HG03565 (cell line): Measurements from ENCODE around the gene RTF1.

Source experiments
- ATAC-seq: cut with Tn5 transposase; IDR thresholded peaks from one replicate; pipeline ENCODE4 v1.9.1; 2021; ENCODE audit warnings: mild to moderate bottlenecking, moderate library complexity; ENCODE audit not compliant: unreplicated experiment

RTF1 gene

DNA sequence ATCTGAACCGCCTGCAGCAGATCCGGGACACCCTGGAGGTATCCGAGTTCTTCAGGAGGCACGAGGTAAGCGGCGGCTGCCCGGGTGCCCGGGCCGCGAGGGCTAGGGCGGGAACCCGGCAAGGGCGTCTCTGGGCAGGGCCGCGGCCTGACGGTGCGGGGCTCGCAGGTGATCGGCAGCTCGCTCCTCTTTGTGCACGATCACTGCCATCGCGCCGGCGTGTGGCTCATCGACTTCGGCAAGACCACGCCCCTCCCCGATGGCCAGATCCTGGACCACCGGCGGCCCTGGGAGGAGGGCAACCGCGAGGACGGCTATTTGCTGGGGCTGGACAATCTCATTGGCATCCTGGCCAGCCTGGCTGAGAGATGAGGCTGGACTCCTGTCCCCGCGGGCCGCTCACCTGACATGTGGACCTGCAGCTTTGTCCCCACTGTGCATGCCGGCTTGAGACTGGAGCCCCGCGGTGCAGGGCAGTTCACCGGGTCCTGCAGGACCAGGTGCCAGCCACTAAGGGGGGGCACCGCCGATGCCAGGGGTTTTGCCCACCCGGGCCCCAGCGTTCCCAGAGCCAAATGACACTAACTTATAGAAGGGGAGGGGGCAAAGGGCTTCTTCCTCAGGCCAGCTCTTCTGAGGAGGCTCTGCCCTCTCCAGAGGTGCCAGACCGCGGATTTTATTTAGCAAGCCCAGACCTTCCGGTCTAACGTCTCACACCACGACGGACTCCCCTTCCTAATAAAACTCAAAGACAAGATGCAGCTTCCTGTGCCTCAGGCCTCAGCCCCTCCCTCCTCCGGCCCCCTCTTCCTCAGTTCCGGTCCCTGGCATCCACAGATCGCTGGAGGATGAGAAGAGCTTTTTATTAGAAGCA lies 86.1 kb downstream of the RTF1 start:
- ATAC-seq = no peak

DNA sequence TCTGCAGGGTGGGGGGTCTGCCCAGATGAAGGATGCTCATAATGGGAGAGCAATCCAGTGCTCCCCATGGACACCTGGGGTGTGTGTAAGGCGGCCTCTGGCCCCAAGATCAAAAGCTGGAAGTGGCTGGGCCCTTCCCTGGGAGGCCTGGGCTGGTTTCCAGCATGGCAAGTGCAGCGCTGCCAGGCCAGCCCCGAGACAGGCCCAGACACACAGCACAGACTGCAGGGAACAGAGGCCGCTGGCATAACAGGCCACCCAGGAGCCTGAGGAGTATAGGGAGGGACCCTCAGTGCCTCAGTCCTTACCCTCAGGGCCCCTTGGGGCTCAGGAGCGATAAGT lies 86.7 kb downstream of the RTF1 start:
- no peak for ATAC-seq

DNA sequence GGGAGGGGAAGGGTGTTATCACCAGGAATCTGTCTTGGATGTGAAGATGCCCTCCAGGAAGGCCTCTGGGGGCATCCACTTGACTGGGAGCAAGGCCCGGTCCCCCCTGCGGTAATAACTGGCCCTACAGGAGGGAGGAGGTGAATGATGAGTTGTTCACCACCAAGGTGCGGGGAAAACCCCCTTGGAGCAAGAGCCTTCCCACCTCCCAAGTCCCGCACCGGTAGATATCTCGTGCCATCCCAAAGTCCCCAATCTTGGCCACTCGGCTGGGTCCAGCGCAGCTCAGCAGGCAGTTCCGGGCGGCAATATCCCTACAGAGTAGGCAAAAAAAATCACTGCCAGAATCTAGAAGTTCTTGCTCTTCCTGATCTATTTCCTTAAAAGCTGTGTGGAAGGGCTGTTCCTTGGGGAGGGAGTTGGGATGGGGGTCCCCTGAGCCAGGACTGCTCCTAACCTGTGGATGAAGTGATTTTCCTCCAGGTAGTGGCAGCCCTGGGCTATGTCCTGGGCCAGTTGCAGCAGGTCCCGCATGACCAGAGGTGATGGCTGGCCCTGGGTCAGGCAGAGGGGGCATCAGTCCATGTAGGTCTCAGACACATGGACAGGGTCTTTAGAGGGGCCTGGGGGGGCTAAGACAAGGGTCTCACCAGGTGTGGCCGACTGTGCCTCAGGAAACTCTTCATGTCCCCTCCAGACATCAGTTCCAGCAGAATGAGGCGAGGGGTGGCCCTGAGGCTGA lies 88.0 kb downstream of the RTF1 start:
- no peak for ATAC-seq

DNA sequence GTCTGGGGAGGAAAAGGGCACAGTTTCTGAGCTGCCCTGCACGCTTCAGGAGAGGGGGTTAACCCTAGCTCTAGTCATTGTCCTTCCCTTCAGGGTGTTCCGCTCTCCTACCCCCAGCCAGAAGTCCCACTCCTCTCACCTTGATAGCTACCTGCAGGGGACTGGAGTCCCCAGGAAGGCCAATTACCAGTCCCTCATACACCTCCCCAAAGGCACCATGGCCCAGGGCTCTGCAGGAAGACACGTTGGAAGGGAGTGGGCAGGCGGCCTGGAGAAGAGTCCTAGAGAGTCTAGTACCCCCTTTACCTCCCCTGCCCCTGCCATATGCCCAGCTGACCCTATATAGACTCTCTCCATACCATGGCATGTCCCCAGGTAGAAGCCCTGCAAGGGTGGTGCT lies 88.9 kb downstream of the RTF1 start:
- no peak for ATAC-seq

DNA sequence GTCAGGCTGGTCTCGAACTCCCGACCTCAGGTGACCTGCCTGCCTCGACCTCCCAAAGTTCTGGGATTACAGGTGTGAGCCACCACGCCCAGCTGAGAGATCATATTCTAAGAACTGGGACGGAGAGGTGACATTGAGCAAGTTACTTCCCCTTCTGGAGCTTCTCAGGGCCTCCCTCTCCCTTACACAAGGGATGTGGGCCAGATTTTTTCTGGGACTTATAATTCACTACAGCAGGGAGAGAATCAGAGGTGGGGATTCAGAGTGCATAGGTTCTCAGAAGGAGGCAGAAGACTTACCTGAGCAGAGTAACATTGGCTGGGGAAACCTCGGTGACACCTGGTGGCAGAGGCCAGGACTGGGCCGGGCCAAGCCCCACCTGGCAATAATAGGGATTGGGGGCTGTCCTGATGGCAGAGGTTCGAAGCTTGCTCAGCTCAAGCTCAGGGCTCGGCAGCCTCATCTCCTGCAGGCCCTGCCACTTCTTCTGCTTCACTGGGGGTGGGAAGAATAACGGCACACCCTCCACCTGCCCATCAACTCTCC lies 90.0 kb downstream of the RTF1 start:
- ATAC-seq = no peak

DNA sequence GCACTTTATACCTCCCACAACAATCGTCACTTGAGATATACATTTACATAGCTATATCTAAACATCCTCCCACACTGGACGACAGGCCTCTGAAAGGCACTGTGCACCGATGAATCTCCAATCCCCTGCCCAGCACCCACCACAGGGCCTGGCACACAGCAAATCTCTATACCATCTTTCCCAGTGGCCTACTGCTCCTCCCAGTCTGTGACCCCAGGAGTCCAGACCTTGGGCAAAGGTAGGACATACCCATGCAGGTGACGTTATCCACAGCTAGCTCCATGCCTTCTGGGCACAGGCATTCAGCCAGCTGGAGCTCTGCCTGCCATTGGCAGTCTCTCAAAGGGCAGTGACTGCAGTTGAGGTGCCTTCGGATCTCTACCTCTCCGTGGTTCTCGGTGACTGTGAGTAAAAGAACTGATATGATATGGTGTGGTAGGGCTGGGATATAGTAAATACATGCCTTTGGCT lies 91.0 kb downstream of the RTF1 start:
- no peak for ATAC-seq

DNA sequence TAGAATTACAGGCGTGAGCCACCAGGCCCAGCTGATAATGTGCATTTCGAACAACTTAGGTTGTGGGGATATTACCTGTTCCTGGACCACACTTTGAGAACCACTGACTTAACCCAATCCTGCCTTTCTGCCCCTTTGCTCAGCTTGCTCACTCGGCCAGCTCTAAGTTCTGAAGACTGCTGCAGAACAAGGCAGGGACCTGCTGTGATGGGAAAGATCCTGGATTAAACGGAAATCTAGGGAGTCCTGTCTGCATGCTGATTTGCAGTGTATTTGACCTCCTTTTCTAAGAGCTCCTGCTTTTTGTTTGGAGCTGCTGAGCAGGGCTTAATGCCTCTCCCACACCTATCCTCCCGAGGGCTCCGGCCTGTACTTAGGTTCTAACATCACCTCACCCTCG lies 93.8 kb downstream of the RTF1 start:
- no peak for ATAC-seq

DNA sequence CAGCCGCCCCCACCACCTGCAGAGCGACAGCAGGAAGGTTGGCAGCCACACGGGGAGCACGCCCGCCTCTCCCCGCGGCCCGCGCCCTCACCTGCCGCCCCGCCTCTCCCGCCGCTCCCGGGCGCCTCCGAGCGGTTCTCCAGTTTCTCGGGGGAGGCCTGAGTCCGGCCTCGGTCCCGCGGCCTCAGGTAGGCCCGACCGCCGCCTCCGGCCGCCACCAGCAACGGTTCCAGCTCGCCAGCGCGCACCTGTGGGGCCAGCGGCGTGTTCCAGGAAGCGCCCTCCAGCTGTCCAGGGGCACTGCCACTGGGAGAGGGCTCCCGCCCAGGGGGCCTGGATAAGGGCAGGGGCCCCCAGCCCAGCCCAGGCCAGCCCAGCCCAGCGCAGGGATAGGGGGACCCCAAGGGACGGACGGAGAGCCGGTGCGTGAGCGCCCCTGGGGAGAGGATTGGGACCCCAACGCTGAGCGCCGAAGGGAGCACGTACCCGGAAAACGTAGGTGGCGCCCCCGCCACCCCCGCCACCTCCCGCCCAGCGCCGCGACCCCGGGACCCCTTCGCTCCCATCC lies 94.5 kb downstream of the RTF1 start:
- ATAC-seq = no peak

DNA sequence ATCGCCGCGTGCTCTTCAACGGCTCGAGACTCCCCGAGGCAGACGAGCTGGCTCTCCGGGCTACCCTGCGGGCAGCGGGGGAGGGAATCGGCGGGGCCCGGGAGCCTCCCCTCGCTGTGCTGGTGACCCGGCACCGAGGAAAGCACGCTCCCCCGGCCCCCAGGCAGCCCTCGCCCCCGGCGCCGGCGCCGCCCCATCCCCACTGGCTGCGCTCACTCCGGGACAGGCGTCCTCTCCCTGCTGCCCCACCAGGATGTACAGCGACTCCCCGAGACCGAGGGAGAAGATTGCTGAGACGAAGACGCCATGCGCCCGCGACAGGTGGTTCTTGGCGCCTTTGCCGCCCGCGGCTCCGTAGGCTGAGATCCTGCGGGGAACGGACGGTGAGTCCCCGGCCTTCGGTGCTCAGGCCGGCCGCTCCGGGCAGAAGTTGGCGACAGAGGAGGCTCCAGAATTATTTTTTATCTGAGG lies 95.0 kb downstream of the RTF1 start:
- ATAC-seq = no peak

DNA sequence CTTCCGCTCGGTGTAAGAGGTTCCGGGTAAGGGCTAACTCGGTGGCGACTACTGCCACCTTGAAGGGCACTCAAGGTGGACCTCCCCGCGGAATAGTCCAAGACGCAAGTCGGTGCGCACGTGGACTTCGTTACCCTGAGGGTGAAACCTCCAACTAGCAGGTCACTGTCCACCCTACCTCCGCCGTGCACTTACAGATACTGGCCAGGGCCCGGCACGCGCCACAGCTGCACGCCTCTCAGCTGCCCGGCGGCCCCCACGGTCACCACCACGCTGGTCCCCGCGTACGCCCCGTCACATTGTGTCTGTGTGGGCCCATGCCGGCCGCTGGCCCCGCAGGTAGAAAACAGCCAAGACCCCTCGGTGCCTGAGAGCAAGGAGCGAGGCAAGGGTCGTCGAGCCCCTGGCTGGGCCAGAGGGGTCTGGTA lies 95.6 kb downstream of the RTF1 start:
- no peak for ATAC-seq

DNA sequence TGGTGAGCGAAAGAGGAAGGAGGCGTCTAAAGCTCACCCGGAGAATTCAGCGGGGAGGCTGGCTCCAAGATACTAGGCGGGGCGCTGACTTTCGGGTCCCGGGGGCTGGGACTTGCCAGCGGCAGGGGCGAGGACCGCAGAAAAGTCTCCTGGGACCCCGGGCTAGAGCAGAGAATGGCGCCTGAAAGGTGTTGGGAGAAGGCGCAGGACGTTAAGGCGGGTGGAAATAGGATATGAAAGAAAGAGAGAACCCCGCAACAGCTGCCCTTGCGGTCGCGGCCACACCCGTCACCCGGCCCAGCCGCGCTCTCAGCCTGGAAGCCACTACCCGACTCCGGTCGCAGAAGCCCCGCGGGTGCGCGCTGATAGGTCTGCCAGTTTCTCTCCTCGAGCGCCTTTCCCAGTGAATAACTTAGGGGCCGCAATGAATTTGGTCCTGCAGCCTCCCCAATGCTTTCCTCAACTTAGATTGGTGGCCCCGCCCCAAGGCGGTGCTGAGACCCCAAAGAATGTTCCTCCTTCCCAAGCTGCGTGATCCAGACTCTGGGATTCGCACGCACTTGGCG lies 96.1 kb downstream of the RTF1 start:
- ATAC-seq = no peak

DNA sequence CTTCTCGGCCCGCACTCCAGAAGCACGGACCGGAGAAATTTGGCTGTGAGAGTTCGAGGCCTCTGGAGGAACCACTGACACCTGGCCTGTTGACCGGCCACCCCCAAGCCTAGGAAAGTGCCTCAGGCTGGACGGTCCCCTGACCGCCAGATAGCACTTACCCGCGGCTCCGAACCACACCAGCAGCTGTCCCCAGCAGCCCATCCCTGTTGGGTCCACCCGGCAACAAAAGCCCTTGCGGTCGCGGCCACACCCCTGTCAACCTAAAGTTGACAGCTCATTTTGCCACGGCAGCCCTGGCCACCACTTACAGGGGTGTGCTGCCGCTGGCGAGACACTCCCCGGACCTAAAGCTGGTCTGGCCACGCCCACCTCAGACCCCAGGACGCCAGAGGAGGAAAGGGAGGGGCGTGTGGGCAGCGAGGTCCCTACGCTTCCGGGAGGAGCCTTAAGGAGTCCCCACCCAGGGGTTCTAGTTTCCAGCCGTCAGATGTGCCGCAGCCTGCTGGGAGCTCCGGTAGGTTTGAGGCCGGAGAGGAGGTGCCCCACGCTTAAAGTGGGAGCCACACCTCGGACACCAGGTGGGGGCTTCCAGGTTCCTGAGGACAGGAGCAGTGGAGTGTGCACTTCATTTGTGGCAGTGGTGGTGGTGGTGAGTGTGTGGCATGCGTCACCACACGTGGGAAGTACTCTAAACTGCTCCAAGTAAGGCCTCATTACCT lies 96.8 kb downstream of the RTF1 start, which contains the start of gene LTK:
LTK (minus strand) TSS at position 322 of the 722 bp plus-strand sequence; CDS start at position 204, 118 bp downstream.
- ATAC-seq = no peak

DNA sequence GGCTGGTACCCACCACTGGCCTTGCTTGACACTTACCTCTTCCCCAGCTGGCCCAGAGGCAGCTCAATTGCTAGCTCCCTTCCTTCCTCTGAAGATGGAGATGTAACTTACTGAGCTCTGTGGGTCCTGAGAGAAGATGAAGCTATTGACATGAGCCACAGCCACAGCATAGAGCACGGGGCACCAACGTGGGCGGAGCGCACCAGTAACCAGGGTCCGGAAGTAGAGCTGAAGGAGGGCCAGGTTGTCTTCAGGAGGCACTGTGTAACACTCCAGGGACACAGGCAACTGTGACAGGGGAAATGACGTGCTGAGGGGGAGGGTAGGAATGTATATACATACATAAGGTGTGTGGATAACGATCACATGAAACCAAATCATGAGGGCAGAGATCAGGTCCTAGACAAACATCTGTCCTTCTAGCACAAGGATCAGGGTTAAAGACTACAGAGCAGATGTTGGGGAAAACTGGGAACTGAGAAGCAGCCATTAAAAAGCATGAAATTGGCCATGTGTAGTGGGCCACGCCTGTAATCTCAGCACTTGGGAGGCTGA lies 101.1 kb downstream of the RTF1 start:
- ATAC-seq = no peak

DNA sequence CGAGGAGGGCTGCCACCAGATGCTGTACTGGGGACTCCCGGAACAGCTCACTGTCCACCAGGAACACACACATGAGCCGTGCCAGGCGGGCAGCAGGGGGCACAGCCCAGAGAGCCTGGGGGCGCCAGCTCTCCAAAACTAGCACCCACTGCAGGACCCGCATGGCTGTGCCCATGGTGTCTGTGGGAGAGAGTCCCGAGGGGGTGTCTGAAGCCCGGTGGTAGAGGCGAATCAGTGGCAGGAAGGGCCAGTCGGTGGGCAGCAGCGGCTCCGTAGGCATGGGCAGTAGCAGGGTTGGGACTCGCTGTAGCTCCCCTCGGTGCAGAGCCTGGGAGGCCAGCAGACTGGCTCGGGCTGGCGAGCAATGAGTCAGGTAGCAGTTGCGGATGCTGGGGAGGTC lies 103.7 kb downstream of the RTF1 start:
- no peak for ATAC-seq

DNA sequence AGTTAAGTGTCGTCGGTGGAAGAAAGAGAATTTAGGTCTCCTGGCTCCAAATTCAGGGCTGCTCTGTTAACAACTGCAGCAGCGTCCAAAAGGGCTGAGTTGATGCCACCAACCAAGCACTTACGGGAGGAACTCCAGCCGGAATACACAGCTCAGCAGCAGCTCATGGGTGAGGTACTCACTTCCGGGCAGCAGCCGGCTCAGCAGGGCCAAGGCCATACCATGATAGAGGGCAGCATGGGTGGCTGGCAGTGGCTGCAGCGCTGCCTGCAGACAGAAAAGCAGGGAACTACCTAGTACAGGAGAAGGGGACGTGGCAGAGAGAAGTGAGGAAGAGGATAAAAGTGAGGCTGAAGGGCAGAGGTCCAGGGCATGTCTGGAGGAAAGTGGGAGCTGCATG lies 104.7 kb downstream of the RTF1 start:
- no peak for ATAC-seq

DNA sequence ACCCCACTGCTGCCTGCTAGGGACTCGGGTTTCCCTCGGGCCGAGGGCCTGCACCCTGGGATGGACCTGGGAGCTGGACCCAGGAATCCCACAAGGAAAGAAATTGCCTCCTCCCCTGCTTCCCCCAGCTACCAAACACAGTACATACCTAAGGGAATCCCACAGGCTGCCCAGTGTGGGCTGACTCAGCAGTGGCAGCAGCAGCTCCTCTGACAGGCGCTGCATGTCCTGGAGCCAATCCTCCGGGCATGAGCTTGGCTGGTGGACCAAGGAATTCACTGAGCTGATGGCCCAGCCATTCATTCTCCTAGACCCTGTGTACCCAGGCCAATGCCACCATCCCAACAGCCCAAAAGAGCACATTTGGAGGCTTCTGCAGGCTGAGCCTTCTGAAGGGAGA lies 106.2 kb downstream of the RTF1 start:
- no peak for ATAC-seq

DNA sequence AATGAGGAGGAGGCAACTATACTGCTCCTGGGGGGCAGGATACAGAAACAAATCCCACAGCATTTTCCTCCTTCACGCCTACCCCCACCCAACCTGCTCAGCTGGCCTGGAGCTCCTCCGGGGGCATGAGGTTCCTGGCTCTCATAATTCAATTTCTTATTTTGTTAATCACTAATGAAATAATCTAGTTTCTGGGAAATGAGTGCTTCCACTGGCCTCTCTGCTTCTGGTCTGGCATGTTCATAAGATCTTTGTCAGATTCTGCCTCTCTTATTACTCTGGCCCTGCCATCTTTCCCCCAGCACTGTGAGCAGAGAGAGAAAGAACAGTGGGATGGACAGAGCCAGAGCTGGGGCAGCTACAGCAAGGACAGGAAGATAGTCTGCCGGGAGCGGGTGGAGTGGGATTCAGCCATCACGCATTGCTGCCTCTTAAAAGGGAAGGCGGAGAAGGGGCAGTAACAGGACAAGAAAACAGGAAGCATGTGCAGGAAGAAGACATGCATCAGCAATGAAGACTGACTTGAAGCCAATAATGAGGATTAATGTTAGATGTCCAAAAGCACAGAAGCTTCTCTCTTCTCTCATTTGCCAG lies 113.6 kb downstream of the RTF1 start:
- ATAC-seq = no peak
